Astrocyte (in vitro differentiated cells and primary cell): ENCODE data around the gene MFGE8.

Experiments
- EZH2 ChIP-seq: IDR thresholded peaks from 2 replicates; pipeline ENCODE4 v1.6.1; 2012; ENCODE audit warnings: mild to moderate bottlenecking, low read length, inconsistent platforms; ENCODE audit not compliant: insufficient read depth
- TF ChIP-seq, protein P1 (sequence below): IDR thresholded peaks from 2 replicates; pipeline ENCODE4 v1.5.1; 2011; ENCODE audit warnings: low read depth, mild to moderate bottlenecking, inconsistent platforms, low read length, moderate library complexity; ENCODE audit not compliant: insufficient read depth

DNA sequence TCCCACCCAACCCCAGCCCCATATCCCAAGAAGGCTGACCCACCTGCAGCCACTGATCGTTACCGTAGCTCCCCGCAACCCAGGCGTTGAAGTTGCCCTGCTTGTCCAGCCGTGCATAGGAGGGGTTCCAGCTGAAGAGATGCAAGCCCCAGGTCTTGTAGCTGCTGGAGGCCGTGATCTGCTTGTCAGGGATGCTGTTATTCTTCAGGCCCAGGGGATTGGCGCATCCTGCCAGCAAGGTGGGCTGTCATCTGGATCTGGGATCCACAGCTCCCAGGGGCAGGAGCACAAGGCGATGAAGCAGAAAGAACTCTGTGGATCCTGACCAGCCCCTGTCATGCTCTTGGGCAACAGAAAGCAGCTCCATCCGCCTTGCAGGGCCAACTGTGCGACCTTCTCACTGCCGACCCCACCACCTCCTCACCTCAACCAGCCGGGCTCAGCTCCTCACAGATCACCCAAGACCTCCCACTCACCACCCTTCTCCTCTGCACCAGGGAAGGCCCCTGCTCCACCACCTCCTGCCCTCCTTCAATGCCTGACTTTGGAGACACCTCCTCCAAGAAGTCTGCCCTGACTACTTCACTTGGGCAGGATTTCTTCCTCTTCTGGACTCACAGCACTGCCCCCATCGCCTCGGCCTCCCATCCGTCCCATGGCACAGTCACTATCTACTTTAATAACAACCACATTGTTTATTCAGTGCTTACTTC, 11.5 kb downstream of the MFGE8 start:
- TF ChIP-seq, protein P1, sequence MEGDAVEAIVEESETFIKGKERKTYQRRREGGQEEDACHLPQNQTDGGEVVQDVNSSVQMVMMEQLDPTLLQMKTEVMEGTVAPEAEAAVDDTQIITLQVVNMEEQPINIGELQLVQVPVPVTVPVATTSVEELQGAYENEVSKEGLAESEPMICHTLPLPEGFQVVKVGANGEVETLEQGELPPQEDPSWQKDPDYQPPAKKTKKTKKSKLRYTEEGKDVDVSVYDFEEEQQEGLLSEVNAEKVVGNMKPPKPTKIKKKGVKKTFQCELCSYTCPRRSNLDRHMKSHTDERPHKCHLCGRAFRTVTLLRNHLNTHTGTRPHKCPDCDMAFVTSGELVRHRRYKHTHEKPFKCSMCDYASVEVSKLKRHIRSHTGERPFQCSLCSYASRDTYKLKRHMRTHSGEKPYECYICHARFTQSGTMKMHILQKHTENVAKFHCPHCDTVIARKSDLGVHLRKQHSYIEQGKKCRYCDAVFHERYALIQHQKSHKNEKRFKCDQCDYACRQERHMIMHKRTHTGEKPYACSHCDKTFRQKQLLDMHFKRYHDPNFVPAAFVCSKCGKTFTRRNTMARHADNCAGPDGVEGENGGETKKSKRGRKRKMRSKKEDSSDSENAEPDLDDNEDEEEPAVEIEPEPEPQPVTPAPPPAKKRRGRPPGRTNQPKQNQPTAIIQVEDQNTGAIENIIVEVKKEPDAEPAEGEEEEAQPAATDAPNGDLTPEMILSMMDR = no peak
- no peak for TF ChIP-seq EZH2
